GM18519 (cell line): ENCODE data around the gene ATMIN.

Source experiments
- ATAC-seq: cut with Tn5 transposase; IDR thresholded peaks from one replicate; pipeline ENCODE4 v1.9.1; 2021; ENCODE audit warnings: mild to moderate bottlenecking, moderate library complexity; ENCODE audit not compliant: unreplicated experiment, low FRiP score

ATMIN gene

GRCh38 chr16:81035398-81035974 lies at the start of gene ATMIN:
ATMIN (plus strand) TSS chr16:81035842; CDS start chr16:81035871, 29 bp downstream.
- ATAC-seq, result peak; percentile 84

- no peak for ATAC-seq
Observed at GRCh38 chr16:80986557-80986956, 49.1 kb upstream of the ATMIN start.

- no peak for ATAC-seq
Observed at GRCh38 chr16:80988756-80989155, 46.9 kb upstream of the ATMIN start.

GRCh38 chr16:80989801-80990200 lies 45.8 kb upstream of the ATMIN start:
- ATAC-seq, result no peak

- no peak for ATAC-seq
Observed at GRCh38 chr16:80990577-80990976, 45.1 kb upstream of the ATMIN start.

- no peak for ATAC-seq
Observed at GRCh38 chr16:80990978-80991377, 44.7 kb upstream of the ATMIN start.

- ATAC-seq, result no peak
Observed at GRCh38 chr16:80991792-80992430, 43.7 kb upstream of the ATMIN start.

GRCh38 chr16:80992676-80993293 lies 42.9 kb upstream of the ATMIN start:
- no peak for ATAC-seq

- ATAC-seq, result no peak
Observed at GRCh38 chr16:80993307-80993706, 42.3 kb upstream of the ATMIN start.

GRCh38 chr16:80993834-80994233 lies 41.8 kb upstream of the ATMIN start:
- no peak for ATAC-seq

- no peak for ATAC-seq
Observed at GRCh38 chr16:80994451-80994850, 41.2 kb upstream of the ATMIN start.

GRCh38 chr16:80996688-80997138 lies 38.9 kb upstream of the ATMIN start:
- no peak for ATAC-seq

- no peak for ATAC-seq
Observed at GRCh38 chr16:80997139-80997798, 38.4 kb upstream of the ATMIN start.

- ATAC-seq, result no peak
Observed at GRCh38 chr16:80997964-80998620, 37.5 kb upstream of the ATMIN start.

- no peak for ATAC-seq
Observed at GRCh38 chr16:81000873-81001272, 34.8 kb upstream of the ATMIN start.

GRCh38 chr16:81001330-81001729 lies 34.3 kb upstream of the ATMIN start:
- ATAC-seq, result no peak

- ATAC-seq, result no peak
Observed at GRCh38 chr16:81003064-81003463, 32.6 kb upstream of the ATMIN start.

- no peak for ATAC-seq
Observed at GRCh38 chr16:81003610-81004460, 31.8 kb upstream of the ATMIN start.

GRCh38 chr16:81004646-81005353 lies 30.8 kb upstream of the ATMIN start:
- ATAC-seq, result no peak
